ENCODE results near the gene STRN4.
"Not testable (repeated sequence)": the region's sequence is repeated elsewhere in the genome, so short reads cannot be mapped to it uniquely, and the experiment has no call there.

Gene STRN4

DNA sequence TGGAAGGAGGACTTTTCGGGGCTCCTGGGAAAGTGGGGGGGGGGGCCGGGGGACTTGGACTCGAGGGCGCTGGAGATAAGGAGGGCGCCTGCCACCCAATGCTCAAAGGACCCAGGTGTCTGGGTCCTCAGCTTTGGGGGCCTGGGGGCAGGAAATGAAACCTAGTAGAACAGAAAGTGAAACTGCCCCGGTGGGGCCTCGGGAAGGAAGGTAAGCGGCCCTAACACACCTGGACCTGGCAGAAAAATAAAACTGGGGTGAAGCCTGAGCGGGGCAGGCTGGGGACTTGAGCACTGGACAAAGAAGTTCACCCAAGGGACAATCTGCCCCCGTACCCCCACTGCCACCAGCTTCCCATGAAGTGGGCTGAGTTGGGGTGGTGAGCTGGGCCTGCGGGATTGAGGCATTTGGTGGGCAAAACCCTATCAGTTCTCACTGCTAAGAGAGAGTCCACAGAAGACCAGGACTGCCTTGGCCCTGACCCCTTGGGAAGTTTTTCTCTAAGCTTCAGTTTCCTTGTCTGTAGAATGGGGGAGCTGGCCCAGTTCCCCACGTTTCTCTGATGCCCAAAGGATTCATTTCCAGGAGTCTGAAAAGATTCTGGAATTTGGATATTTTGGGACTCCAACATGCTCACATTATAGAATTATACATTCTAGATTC, 31.7 kb downstream of the STRN4 start:
- peak in 2 of 4 experiments; percentile 23 to 41 for DNase-seq (ENCODE audit: low read depth in 4 of 4, low spot score in 1 of 4)

DNA sequence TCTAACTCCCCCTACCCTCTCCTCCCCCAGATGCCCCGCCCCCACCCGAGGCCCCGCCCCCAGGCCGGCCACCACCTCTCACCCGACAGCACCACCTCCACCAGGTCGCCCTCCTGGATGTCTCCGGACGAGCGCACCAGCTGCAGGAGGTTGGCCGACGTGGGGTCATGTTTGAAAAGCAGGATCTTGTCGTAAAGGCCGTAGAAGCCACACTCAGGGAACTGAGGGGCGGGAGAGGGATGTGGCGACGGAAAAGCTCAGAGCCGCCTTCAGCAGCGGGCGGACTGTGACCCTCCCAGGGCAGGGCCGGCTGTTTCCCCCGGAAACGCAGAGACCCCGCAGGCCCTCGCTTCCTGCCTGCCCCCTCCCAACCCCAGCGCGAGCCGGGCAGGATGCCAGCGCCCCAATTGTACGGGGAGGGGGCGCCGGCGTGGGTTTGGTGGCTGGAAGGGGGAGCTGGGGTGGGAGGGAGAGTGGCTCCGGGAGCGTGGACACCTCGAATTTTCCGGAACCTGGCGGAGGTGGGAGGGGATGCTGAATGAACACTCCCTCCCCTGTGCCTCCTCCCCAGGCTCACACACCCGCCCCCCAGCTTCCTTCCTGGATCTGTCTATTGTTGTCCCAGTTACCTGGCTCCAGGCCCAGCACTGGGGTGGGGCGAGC, 32.3 kb downstream of the STRN4 start:
- DNase-seq (ENCODE audit: low read depth in 4 of 4, low spot score in 1 of 4), result peak in 3 of 4 experiments; percentile 39 to 59 (median 49)

DNA sequence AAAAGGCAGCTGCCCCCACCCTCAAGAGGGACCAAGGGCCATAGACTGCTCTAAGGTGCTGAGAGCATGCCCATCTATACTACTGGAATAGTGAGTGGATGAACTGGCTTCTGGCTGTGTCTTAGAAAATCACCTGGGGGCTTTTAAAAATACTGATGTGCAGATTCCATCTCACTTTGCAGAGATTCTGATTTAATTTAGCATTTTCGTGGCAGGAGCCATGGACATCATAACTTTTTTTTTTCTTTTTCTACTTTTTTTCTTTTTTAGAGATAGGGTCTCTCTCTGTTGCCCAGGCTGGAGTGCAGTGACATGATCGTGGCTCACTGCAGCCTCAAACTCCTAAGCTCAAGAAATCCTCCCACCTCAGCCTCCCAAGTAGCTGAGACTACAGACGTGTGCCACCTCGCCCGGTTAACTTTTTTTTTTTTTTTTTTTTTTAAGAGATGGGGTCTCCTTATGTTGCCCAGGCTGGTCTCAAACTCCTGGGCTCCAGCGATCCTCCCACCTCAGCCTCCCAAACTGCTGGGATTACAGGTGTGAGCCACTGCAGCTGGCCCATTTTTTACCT, 33.4 kb downstream of the STRN4 start:
- DNase-seq (ENCODE audit: low read depth in 4 of 4, low spot score in 1 of 4), result not testable (repeated sequence)

- no peak for DNase-seq (ENCODE audit: low read depth in 4 of 4, low spot score in 1 of 4)
These were observed 35.6 kb downstream of the STRN4 start for GRCh38 chr19:46710687-46711086.

- peak; percentile 80 to 96 (median 86) for DNase-seq (ENCODE audit: low read depth in 4 of 4, low spot score in 1 of 4)
These were observed 41.7 kb downstream of the STRN4 start for GRCh38 chr19:46704379-46705076.

GRCh38 chr19:46700704-46701103, 45.5 kb downstream of the STRN4 start:
- DNase-seq (ENCODE audit: low read depth in 4 of 4, low spot score in 1 of 4), result no peak

- no peak for DNase-seq (ENCODE audit: low read depth in 4 of 4, low spot score in 1 of 4)
These were observed 47.6 kb downstream of the STRN4 start for GRCh38 chr19:46698395-46699321.

GRCh38 chr19:46697204-46697960, 48.9 kb downstream of the STRN4 start:
- DNase-seq (ENCODE audit: low read depth in 4 of 4, low spot score in 1 of 4), result no peak

DNA sequence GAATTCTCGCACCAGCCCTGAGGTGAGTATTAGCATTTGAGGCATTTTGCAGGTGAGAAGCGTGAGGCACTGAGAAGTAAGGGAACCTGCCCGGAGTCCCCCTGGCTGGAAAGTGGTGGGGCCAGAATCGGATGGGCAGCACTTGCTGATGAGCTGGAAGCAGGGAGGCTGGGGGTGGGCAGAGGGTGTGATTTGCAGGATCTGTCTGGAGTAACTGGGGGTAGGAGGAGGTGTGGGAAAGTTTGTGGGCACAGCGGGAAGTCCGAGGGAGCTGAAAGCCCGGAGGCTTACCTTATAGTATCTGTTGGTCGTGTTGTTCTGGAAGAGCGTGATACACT, 49.4 kb downstream of the STRN4 start:
- no peak for DNase-seq (ENCODE audit: low read depth in 4 of 4, low spot score in 1 of 4)

- no peak for DNase-seq (ENCODE audit: low read depth in 4 of 4, low spot score in 1 of 4)
These were observed 50.2 kb downstream of the STRN4 start for GRCh38 chr19:46696052-46696451.

DNA sequence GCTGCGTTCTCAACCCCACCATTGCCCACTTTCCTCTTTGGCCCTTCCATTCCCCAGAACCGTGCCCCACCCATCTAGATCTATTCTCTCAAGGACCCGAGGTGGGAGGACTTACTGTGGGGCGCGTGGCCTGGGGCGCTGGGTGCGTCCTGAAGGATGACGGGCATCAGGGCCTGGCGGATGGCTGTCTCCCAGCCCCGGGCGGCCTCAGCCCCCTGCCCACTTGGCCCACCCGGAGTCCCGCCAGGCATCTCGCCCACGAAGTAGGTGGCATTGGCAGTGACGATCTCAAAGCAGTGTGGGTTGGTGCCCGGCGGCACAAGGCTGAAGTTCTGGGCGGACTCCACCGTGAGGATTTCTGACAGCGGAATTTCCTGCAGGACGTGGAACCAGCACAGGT, 52.5 kb downstream of the STRN4 start:
- DNase-seq (ENCODE audit: low read depth in 4 of 4, low spot score in 1 of 4), result no peak

GRCh38 chr19:46692918-46693722, 53.1 kb downstream of the STRN4 start:
- DNase-seq (ENCODE audit: low read depth in 4 of 4, low spot score in 1 of 4), result no peak

- DNase-seq (ENCODE audit: low read depth in 4 of 4, low spot score in 1 of 4), result no peak
These were observed 54.3 kb downstream of the STRN4 start for GRCh38 chr19:46691948-46692347.

DNA sequence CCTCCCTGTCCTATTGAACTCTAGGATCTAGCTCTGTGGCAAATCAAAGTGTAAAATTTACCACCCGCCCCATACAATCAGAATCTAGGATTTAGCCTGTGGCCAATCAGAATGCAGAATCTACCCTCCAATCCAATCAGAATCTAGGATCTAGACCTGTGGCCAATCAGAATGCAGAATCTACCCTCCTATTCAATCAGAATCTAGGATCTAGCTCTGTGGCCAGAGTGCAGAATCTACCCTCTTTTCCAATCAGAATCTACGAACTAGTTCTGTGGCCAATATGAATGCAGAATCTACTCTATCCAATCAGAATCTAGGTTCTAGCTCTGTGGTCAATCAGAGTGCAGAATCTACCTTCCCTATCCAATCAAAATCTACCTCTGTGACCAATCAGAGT, 55.1 kb downstream of the STRN4 start:
- no peak for DNase-seq (ENCODE audit: low read depth in 4 of 4, low spot score in 1 of 4)

- DNase-seq (ENCODE audit: low read depth in 4 of 4, low spot score in 1 of 4), result no peak
These were observed 56.9 kb downstream of the STRN4 start for GRCh38 chr19:46689358-46689757.

GRCh38 chr19:46687438-46688145, 58.7 kb downstream of the STRN4 start:
- no peak for DNase-seq (ENCODE audit: low read depth in 4 of 4, low spot score in 1 of 4)

- no peak for DNase-seq (ENCODE audit: low read depth in 4 of 4, low spot score in 1 of 4)
These were observed 61.1 kb downstream of the STRN4 start for GRCh38 chr19:46685189-46685588.

- peak in 3 of 4 experiments; percentile 33 to 50 (median 46) for DNase-seq (ENCODE audit: low read depth in 4 of 4, low spot score in 1 of 4)
These were observed 68.0 kb downstream of the STRN4 start for GRCh38 chr19:46678110-46678732.

All from stimulated activated CD4-positive, alpha-beta T cell treated with anti-CD3 and anti-CD28 coated beads, Interleukin-1b, Interleukin-23, amount 100 ng/mL, for 24 hours (primary cell).